ENCODE measurements around the gene RPN2.

RPN2 gene

DNA sequence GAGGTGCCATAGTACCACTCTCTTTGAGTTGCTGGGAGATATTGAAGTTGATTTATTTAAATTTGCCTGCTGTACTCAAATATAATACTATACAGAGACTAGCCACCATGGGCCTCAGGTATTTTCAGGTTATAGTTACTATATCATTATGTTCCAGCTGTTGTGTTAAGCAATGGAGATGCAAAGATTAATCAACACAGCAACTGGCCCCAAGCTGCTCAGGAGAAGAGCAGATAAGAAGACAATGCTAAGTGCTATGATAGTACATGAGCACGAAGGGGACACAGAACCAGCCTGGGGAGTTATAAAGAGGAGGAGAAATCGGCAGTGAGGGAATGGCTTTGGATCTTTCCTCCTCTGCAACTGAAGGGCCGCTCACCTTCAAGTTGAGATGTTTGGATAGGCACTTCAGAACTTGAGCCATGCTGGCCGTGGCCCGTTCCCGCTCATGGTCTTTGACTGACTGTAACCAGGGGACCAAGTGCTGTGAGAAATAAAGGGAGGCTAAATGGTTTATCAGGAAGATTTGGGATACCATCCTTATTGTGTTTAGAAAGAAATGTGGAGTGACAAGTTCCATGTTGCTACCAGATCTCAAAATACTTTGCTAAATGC lies 24.3 kb upstream of the RPN2 start:
- DNase-seq (ENCODE audit: low read depth, low spot score) = no peak

DNA sequence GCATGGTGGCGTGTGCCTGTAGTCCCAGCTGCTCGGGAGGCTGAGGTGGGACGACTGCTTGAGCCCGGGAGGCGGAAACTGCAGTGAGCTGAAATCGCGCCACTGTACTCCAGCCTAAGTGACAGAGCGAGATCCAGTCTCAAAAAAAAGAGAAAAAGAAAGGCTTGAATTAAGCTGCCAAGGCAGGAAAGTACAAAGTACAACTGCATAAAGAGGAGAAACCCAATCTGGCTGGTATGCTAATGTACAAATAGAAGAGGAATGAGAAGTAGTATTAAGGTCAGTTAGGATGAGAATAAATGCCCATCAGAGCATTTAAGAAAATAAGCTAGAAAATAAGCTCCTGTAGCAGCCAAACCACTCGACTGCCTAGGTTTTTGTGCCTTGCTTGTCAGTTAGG lies 23.1 kb upstream of the RPN2 start:
- H3K36me3 ChIP-seq (ENCODE audit: control insufficient read depth, insufficient read depth, low read length) = no peaks in the 10 kb centered on the region
- no peak overlapping the region for H3K4me3 ChIP-seq (ENCODE audit: low read length)
- H3K27me3 ChIP-seq (ENCODE audit: control insufficient read depth, insufficient read depth, low read length) = no peaks in the 10 kb centered on the region
- whole genome bisulfite sequencing (ENCODE audit: insufficient coverage, insufficient read length) = no CpG with 5 or more reads among the region's 9 CpGs
- H3K9me3 ChIP-seq (ENCODE audit: control insufficient read depth, insufficient read depth, low read length) = no peaks in the 10 kb centered on the region
- no peak overlapping the region for H3K27ac ChIP-seq (ENCODE audit: low read length)
- no peaks in the 10 kb centered on the region for H3K4me1 ChIP-seq (ENCODE audit: control insufficient read depth, insufficient read depth, low read length)
- no peak for DNase-seq (ENCODE audit: low read depth, low spot score)

More for the DNA sequence above, 24.3 kb upstream of the RPN2 start:
- no CpG with 5 or more reads among the region's 6 CpGs for WGBS (ENCODE audit: insufficient coverage, insufficient read length)
- no peaks in the 10 kb centered on the region for H3K9me3 ChIP-seq (ENCODE audit: control insufficient read depth, insufficient read depth, low read length)
- no peak overlapping the region for H3K27ac ChIP-seq (ENCODE audit: low read length)
- H3K4me1 ChIP-seq (ENCODE audit: control insufficient read depth, insufficient read depth, low read length) = no peaks in the 10 kb centered on the region
- H3K36me3 ChIP-seq (ENCODE audit: control insufficient read depth, insufficient read depth, low read length) = no peaks in the 10 kb centered on the region
- H3K4me3 ChIP-seq (ENCODE audit: low read length) = no peak overlapping the region
- no peaks in the 10 kb centered on the region for H3K27me3 ChIP-seq (ENCODE audit: control insufficient read depth, insufficient read depth, low read length)

DNA sequence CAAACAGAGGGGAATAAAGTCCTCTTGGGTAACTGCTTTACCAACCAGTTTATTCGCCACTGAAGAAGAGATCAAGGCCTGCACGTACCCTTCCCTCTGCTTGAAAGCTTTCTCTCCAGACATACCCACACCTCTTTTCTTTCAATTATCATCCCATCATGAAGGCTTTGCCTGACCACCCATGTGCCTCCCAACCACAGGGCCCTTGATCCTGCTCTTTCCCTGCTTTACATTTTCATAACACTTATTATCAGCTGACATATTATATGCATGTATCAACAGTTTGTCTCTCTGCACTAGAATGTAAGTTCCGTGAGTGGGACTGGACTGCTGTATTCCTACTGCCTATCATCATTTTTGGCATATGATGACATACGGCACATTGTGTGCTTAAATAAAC lies 20.9 kb upstream of the RPN2 start:
- Histone ChIP-seq H3K9me3 (ENCODE audit: control insufficient read depth, insufficient read depth, low read length) (no peaks in the 10 kb centered on the region), H3K36me3 (ENCODE audit: control insufficient read depth, insufficient read depth, low read length) (no peaks in the 10 kb centered on the region), H3K4me1 (ENCODE audit: control insufficient read depth, insufficient read depth, low read length) (no peaks in the 10 kb centered on the region), H3K27me3 (ENCODE audit: control insufficient read depth, insufficient read depth, low read length) (no peaks in the 10 kb centered on the region), H3K4me3 (ENCODE audit: low read length) (no peak overlapping the region), H3K27ac (ENCODE audit: low read length) (no peak overlapping the region)
- WGBS (ENCODE audit: insufficient coverage, insufficient read length) = no CpG with 5 or more reads among the region's 4 CpGs
- no peak for DNase-seq (ENCODE audit: low read depth, low spot score)

DNA sequence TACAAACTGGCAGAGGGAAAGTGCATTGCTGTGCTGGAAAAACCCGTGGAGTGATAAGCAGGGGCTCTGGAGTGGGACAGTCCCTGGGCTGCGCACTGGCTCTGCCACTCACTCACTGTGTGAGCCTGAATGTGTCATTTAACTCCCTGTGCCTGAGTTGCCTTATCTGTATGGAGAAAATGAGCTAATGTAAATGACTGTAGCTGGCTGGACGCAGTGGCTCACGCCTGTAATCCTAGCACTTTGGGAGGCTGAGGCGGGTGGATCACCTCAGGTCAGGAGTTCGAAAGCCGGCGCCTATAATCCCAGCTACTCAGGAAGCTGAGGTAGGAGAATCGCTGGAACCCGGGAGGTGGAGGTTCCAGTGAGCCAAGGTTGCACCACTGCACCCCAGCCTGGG lies 18.4 kb upstream of the RPN2 start:
- H3K9me3 ChIP-seq (ENCODE audit: control insufficient read depth, insufficient read depth, low read length) = no peaks in the 10 kb centered on the region
- no CpG with 5 or more reads among the region's 10 CpGs for WGBS (ENCODE audit: insufficient coverage, insufficient read length)

DNA sequence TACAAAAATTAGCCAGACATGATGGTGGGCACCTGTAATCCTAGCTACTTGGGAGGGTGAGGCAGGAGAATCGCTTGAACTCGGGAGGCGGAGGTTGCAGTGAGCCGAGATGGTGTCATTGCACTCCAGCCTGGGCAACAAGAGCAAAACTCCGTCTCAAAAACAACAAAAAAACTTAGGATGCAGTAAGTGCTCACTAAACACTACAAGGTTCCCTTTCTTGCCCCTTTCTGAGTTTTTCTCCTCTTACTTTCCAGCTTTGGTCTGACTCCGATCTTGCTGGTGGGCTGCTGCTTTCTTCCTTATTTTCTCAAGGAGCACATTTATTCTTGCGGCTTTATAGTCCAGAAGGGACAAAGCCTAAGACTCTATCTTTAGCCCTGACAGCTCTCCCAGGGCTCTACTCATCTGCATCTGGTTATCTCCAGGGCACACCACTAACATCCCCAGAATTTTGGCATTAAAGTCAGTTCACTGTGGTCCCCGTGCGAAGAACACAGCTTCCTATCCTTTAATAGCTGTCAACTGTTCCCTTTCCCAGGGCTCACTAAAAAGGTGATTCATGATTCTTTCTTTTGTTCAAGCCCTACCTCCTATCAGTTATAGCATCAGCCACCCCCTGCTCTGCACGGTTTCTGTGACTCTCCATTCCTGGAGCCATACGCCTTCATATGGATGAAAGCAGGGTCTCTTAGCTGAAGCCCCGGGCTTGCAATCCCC lies 17.1 kb upstream of the RPN2 start:
- Histone ChIP-seq H3K4me3 (ENCODE audit: low read length) (no peak overlapping the region), H3K9me3 (ENCODE audit: control insufficient read depth, insufficient read depth, low read length) (no peaks in the 10 kb centered on the region), H3K36me3 (ENCODE audit: control insufficient read depth, insufficient read depth, low read length) (no peaks in the 10 kb centered on the region), H3K27ac (ENCODE audit: low read length) (no peak overlapping the region), H3K4me1 (ENCODE audit: control insufficient read depth, insufficient read depth, low read length) (no peaks in the 10 kb centered on the region), H3K27me3 (ENCODE audit: control insufficient read depth, insufficient read depth, low read length) (no peaks in the 10 kb centered on the region)
- no CpG with 5 or more reads among the region's 12 CpGs for WGBS (ENCODE audit: insufficient coverage, insufficient read length)
- DNase-seq (ENCODE audit: low read depth, low spot score) = no peak

More for the DNA sequence above, 18.4 kb upstream of the RPN2 start:
- Histone ChIP-seq H3K27me3 (ENCODE audit: control insufficient read depth, insufficient read depth, low read length) (no peaks in the 10 kb centered on the region), H3K27ac (ENCODE audit: low read length) (no peak overlapping the region), H3K4me1 (ENCODE audit: control insufficient read depth, insufficient read depth, low read length) (no peaks in the 10 kb centered on the region), H3K4me3 (ENCODE audit: low read length) (no peak overlapping the region), H3K36me3 (ENCODE audit: control insufficient read depth, insufficient read depth, low read length) (no peaks in the 10 kb centered on the region)
- no peak for DNase-seq (ENCODE audit: low read depth, low spot score)

DNA sequence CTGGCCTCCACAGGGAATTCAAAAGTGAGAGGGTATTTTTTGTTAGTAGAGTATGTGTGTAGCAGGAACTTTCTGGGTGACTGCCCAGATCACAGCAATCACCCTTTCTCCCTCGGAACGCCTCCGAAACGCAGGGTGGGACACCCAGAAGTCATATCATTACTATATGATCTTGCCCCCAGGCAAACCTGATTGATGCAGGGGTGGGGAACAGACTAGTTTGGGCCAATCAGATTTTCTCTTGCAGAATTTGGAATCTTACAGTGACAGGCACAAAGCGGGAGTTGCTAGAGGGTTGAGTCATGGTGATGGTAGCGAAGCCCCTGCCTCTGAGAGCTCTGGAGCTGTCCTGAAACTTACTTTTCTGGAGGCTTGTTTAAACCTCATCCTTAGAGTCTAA lies 16.5 kb upstream of the RPN2 start:
- DNase-seq (ENCODE audit: low read depth, low spot score) = no peak
- Histone ChIP-seq H3K27ac (ENCODE audit: low read length) (no peak overlapping the region), H3K36me3 (ENCODE audit: control insufficient read depth, insufficient read depth, low read length) (no peaks in the 10 kb centered on the region), H3K4me3 (ENCODE audit: low read length) (no peak overlapping the region), H3K4me1 (ENCODE audit: control insufficient read depth, insufficient read depth, low read length) (no peaks in the 10 kb centered on the region), H3K9me3 (ENCODE audit: control insufficient read depth, insufficient read depth, low read length) (no peaks in the 10 kb centered on the region), H3K27me3 (ENCODE audit: control insufficient read depth, insufficient read depth, low read length) (no peaks in the 10 kb centered on the region)
- no CpG with 5 or more reads among the region's 6 CpGs for WGBS (ENCODE audit: insufficient coverage, insufficient read length)

DNA sequence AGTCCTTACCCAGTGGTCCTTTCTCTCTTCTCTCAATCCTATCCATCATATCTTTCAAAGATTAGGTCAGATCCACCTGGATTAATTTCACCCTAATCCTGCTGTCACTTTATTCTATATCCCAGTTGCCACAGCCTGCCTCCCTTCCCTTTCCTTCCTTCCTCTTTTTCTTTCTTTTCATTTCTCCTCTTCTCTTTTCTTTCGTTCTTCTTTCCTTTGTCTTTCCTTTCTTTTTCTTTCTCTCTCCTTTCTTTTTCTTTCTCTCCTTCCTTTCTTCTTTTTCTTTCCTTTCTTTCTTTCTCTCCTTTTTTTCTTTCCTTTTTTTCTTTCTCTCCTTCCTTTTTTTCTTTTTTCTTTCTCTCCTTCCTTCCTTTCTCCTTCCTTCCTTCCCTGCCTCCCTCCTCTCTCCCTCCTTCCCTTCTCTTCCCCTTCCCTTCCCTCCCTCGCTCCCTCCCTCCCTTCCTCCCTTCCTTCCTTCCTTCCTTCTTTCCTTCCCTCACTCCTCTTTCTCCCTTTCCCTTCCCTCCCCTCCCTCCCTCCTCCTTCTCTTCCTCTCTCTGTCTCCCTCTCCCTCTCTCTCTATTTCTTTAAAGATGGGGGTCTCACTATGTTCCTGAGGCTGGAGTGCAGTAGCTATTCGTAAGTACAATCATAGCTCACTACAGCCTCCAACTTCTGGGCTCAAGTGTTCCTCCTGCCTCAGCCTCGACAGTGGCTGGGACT lies 15.1 kb upstream of the RPN2 start:
- Histone ChIP-seq H3K36me3 (ENCODE audit: control insufficient read depth, insufficient read depth, low read length) (no peaks in the 10 kb centered on the region), H3K27ac (ENCODE audit: low read length) (no peak overlapping the region), H3K27me3 (ENCODE audit: control insufficient read depth, insufficient read depth, low read length) (no peaks in the 10 kb centered on the region), H3K4me3 (ENCODE audit: low read length) (no peak overlapping the region), H3K9me3 (ENCODE audit: control insufficient read depth, insufficient read depth, low read length) (no peaks in the 10 kb centered on the region), H3K4me1 (ENCODE audit: control insufficient read depth, insufficient read depth, low read length) (no peaks in the 10 kb centered on the region)
- no CpG with 5 or more reads among the region's 4 CpGs for WGBS (ENCODE audit: insufficient coverage, insufficient read length)
- DNase-seq (ENCODE audit: low read depth, low spot score) = no peak

DNA sequence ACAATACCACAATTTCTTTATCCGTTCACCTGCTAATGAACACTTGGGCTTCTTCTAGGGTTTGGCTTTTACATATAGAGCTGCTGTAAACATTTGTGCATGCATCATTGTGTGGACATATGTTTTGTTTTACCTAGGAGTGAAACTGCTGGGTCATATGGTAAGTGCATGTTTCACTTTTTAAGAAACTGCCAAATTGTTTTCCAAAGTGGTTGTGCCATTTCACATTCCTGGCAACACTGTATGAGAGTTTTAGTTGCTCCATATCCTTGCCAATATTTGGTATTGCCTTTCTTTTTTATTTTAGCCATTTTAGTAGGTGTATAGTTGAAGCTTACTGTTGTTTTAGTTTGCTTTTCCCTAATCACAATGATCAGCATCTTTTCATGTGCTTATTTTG lies 14.1 kb upstream of the RPN2 start:
- WGBS (ENCODE audit: insufficient coverage, insufficient read length) = no CpG with 5 or more reads among the region's 1 CpG
- no peaks in the 10 kb centered on the region for H3K27me3 ChIP-seq (ENCODE audit: control insufficient read depth, insufficient read depth, low read length)
- no peak overlapping the region for H3K4me3 ChIP-seq (ENCODE audit: low read length)
- H3K27ac ChIP-seq (ENCODE audit: low read length) = no peak overlapping the region
- DNase-seq (ENCODE audit: low read depth, low spot score) = no peak
- H3K36me3 ChIP-seq (ENCODE audit: control insufficient read depth, insufficient read depth, low read length) = no peaks in the 10 kb centered on the region
- no peaks in the 10 kb centered on the region for H3K4me1 ChIP-seq (ENCODE audit: control insufficient read depth, insufficient read depth, low read length)
- H3K9me3 ChIP-seq (ENCODE audit: control insufficient read depth, insufficient read depth, low read length) = no peaks in the 10 kb centered on the region

DNA sequence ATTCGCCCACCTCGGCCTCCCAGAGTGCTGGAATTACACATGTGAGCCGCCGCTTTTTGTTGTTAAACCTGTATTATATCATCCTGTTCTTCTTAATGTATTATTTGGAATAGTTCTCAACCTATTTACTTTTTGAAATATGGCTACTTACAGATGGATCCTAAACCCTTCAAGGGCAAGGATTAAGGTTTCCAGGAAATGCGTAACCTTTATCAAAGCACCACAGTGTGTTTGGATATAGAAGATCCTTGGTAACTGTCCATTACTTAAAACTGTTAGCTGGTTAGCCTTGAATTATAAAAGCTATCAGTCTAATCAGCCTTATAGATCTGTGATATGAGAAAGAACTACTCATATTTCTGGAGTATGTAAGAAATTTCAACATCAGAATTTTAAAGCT lies 12.3 kb upstream of the RPN2 start:
- Histone ChIP-seq H3K27ac (ENCODE audit: low read length) (no peak overlapping the region), H3K36me3 (ENCODE audit: control insufficient read depth, insufficient read depth, low read length) (no peaks in the 10 kb centered on the region), H3K9me3 (ENCODE audit: control insufficient read depth, insufficient read depth, low read length) (no peaks in the 10 kb centered on the region), H3K4me3 (ENCODE audit: low read length) (no peak overlapping the region), H3K4me1 (ENCODE audit: control insufficient read depth, insufficient read depth, low read length) (no peaks in the 10 kb centered on the region), H3K27me3 (ENCODE audit: control insufficient read depth, insufficient read depth, low read length) (no peaks in the 10 kb centered on the region; the same call in 1 of the 2 replicates)
- whole genome bisulfite sequencing (ENCODE audit: insufficient coverage, insufficient read length) = no CpG with 5 or more reads among the region's 5 CpGs
- DNase-seq (ENCODE audit: low read depth, low spot score) = no peak

DNA sequence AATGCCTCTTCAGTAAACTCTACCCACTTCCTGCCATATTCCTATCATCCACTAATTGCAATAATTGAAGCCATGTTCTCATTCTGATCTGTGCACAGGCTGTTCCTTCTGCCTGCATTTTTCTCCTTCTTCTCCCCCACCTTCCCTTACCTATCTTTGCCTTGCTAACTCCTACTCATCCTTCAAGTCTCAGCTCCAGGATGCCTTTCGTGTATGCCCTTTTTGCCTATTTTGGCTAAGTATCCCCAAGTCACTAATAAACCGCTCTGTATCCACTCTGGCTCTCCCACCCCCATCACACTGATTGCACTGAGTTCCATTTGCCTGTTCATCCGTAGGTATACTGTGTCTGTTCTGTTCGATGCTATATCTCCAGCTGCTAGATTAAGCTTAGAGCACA lies 6.3 kb upstream of the RPN2 start:
- DNase-seq (ENCODE audit: low read depth, low spot score) = no peak
- Histone ChIP-seq H3K36me3 (ENCODE audit: control insufficient read depth, insufficient read depth, low read length) (no peaks in the 10 kb centered on the region), H3K4me1 (ENCODE audit: control insufficient read depth, insufficient read depth, low read length) (no peaks in the 10 kb centered on the region), H3K4me3 (ENCODE audit: low read length) (no peak overlapping the region), H3K27me3 (ENCODE audit: control insufficient read depth, insufficient read depth, low read length) (no peaks in the 10 kb centered on the region; the same call in 1 of the 2 replicates), H3K27ac (ENCODE audit: low read length) (no peak overlapping the region), H3K9me3 (ENCODE audit: control insufficient read depth, insufficient read depth, low read length) (no peaks in the 10 kb centered on the region)
- no CpG with 5 or more reads among the region's 4 CpGs for WGBS (ENCODE audit: insufficient coverage, insufficient read length)

Data from iPS DF 6.9 (cell line).